Measurements from ENCODE around the gene IMPDH2. TPM values are rescaled to one million over a fixed set of nuclear protein-coding genes. Genes with fewer than 3 reads are reported as not detected.

The IMPDH2 gene
- total and polyA plus RNA-seq, 7 donors: 55.0 to 187 (median 99.0) TPM

DNA sequence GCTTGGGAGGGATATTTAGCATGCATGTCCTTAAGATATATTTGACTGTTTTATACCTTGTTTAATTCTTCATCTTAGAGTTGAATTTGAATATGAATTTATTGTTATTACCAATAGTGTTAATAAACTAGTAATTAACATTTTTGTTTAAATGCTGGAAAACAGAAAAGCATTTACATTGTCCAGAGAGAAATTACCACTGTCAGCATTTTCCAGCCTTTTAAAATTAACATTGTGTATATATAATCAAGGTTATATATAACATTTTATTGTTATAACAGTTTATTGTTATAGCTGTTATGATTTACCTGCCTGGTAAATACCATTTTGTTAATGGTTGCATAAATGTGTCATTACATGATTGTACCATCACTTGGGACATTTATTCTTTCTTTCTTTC is 47.2 kb downstream of the IMPDH2 start:
- Histone ChIP-seq H3K27ac (no peak overlapping the region), H3K9me3 (no peaks in the 10 kb centered on the region), H3K36me3 (peaks cover 46 to 100% (median 58%) of the 10 kb centered on the region in 4 donors), H3K4me1 (no peaks in the 10 kb centered on the region), H3K4me3 (no peak overlapping the region), H3K27me3 (no peaks in the 10 kb centered on the region)
- TF ChIP-seq POLR2AphosphoS5 (IDR thresholded peaks at IDR 0.05): no peak
- TF ChIP-seq POLR2A (IDR thresholded peaks at IDR 0.05): no peak
- no peak for TF ChIP-seq EP300 (IDR thresholded peaks at IDR 0.05)
- TF ChIP-seq, protein P1, sequence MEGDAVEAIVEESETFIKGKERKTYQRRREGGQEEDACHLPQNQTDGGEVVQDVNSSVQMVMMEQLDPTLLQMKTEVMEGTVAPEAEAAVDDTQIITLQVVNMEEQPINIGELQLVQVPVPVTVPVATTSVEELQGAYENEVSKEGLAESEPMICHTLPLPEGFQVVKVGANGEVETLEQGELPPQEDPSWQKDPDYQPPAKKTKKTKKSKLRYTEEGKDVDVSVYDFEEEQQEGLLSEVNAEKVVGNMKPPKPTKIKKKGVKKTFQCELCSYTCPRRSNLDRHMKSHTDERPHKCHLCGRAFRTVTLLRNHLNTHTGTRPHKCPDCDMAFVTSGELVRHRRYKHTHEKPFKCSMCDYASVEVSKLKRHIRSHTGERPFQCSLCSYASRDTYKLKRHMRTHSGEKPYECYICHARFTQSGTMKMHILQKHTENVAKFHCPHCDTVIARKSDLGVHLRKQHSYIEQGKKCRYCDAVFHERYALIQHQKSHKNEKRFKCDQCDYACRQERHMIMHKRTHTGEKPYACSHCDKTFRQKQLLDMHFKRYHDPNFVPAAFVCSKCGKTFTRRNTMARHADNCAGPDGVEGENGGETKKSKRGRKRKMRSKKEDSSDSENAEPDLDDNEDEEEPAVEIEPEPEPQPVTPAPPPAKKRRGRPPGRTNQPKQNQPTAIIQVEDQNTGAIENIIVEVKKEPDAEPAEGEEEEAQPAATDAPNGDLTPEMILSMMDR (IDR thresholded peaks at IDR 0.05): no peak
- intact Hi-C loops (cut with DNase I): no loop called here
- no peak for DNase-seq

DNA sequence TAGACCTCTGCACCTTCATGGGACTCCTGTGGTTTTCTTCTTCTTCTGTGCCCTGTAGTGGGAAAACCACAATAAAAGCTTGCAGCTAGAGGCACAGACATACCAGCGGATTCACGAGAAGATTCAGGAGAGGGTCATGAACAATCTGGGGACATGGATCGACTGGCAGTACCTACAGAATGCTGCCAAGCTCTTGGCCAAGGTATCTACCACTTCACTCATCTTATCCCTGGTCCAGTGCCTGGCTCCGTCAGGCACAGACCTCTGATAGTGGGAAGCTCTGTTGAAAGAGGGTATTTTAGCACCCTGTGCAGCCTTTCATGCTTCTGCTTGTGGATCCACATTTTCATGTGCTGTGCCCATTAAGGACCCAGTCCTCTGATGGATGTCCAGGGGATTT is 48.9 kb downstream of the IMPDH2 start:
- DNase-seq: no peak
- no peaks in the 10 kb centered on the region for H3K27me3 ChIP-seq
- 92 to 93% methylated on average over 4 of the region's 4 CpGs for WGBS, 2 donors
- no peaks in the 10 kb centered on the region for H3K9me3 ChIP-seq
- no peaks in the 10 kb centered on the region for H3K4me1 ChIP-seq
- TF ChIP-seq POLR2AphosphoS5 (IDR thresholded peaks at IDR 0.05): no peak
- TF ChIP-seq, protein P1 (IDR thresholded peaks at IDR 0.05): no peak
- TF ChIP-seq EP300 (IDR thresholded peaks at IDR 0.05): no peak
- TF ChIP-seq POLR2A (IDR thresholded peaks at IDR 0.05): no peak
- peaks cover 63 to 100% (median 74%) of the 10 kb centered on the region in 4 donors for H3K36me3 ChIP-seq
- no peak overlapping the region for H3K27ac ChIP-seq
- H3K4me3 ChIP-seq: no peak overlapping the region
- intact Hi-C loops (cut with DNase I): no loop called here

DNA sequence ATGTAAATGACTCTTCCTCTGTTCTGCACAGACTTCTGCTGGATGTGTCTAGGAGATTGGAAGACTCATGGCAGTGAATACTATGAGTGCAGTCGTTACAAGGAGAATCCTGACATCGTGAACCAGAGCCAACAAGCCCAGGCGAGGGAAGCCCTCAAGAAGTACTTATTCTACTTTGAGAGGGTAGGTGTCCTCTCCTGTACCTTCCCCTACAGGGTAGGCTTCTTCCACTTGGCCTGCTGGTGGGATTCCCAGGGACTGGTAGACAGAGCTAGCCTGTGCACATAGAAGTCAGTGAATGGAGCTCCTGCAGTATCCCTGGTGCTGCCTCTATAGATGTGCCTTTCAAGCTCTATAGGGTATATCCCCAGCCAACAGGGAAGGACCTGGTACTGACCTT is 49.7 kb downstream of the IMPDH2 start:
- 95 to 97% methylated on average over 3 of the region's 3 CpGs for WGBS, 2 donors
- TF ChIP-seq, protein P1 (IDR thresholded peaks at IDR 0.05): no peak
- TF ChIP-seq EP300 (IDR thresholded peaks at IDR 0.05) (no peak), POLR2AphosphoS5 (IDR thresholded peaks at IDR 0.05) (no peak), POLR2A (IDR thresholded peaks at IDR 0.05) (no peak)
- no peaks in the 10 kb centered on the region for H3K4me1 ChIP-seq
- no peak overlapping the region for H3K27ac ChIP-seq
- H3K36me3 ChIP-seq: peaks cover 71 to 100% (median 77%) of the 10 kb centered on the region in 4 donors
- H3K9me3 ChIP-seq: no peaks in the 10 kb centered on the region
- no peak overlapping the region for H3K4me3 ChIP-seq
- intact Hi-C loops (cut with DNase I): no loop called here
- no peak for DNase-seq
- H3K27me3 ChIP-seq: no peaks in the 10 kb centered on the region

Small RNA genes lying within 50 kb of the gene (small RNA-seq; reads per million reads assigned to genes)
- gene MIR191 (2,947 to 5,534 (median 4,152) reads per million in 3 donors), gene MIR425 (9.5 to 24.4 (median 11.7) reads per million in 3 donors)

Other genes with a start within 250 kb of the IMPDH2 start
- 10 to 100 TPM; 23.9 to 64.5 (median 26.7) TPM for gene PRKAR2A, start 181.5 kb downstream of the IMPDH2 start, total RNA-seq
- gene PRKAR2A, start 181.5 kb downstream of the IMPDH2 start, polyA plus RNA-seq: 10 to 100 TPM in 2 of 3 donors, 1 to 10 TPM in 1; 9.6 to 19.1 (median 15.3) TPM
- 10 to 100 TPM; 18.2 to 29.1 (median 20.8) TPM for gene SLC25A20, start 130.5 kb downstream of the IMPDH2 start, total RNA-seq
- gene SLC25A20, start 130.5 kb downstream of the IMPDH2 start, polyA plus RNA-seq: 10 to 100 TPM; 30.6 to 65.2 (median 39.7) TPM
- 100 to 1,000 TPM in 3 of 4 donors, 10 to 100 TPM in 1; 94.9 to 165 (median 116) TPM for gene ARIH2, start 110.6 kb downstream of the IMPDH2 start, total RNA-seq
- gene ARIH2, start 110.6 kb downstream of the IMPDH2 start, polyA plus RNA-seq: 10 to 100 TPM; 33.0 to 53.7 (median 45.1) TPM
- 10 to 100 TPM; 30.9 to 41.3 (median 33.4) TPM for gene P4HTM, start 39.2 kb downstream of the IMPDH2 start, total RNA-seq
- gene P4HTM, start 39.2 kb downstream of the IMPDH2 start, polyA plus RNA-seq: 10 to 100 TPM in 1 of 3 donors, 1 to 10 TPM in 2; 5.4 to 28.9 (median 5.5) TPM
- gene WDR6, start 22.0 kb downstream of the IMPDH2 start, total RNA-seq: 100 to 1,000 TPM in 1 of 4 donors, 10 to 100 TPM in 3; 71.3 to 122 (median 93.5) TPM
- gene WDR6, start 22.0 kb downstream of the IMPDH2 start, polyA plus RNA-seq: 100 to 1,000 TPM in 1 of 3 donors, 10 to 100 TPM in 2; 21.0 to 124 (median 27.6) TPM
- gene DALRD3, start 10.8 kb downstream of the IMPDH2 start, total RNA-seq: 10 to 100 TPM; 11.8 to 35.5 (median 19.5) TPM
- 10 to 100 TPM; 14.3 to 26.3 (median 19.8) TPM for gene DALRD3, start 10.8 kb downstream of the IMPDH2 start, polyA plus RNA-seq
- 100 to 1,000 TPM in 2 of 4 donors, 10 to 100 TPM in 2; 75.9 to 116 (median 94.9) TPM for gene NDUFAF3, start 7.3 kb downstream of the IMPDH2 start, total RNA-seq
- 10 to 100 TPM; 62.8 to 85.9 (median 74.4) TPM for gene NDUFAF3, start 7.3 kb downstream of the IMPDH2 start, polyA plus RNA-seq
- gene QRICH1, start 64.7 kb upstream of the IMPDH2 start, total RNA-seq: 100 to 1,000 TPM in 2 of 4 donors, 10 to 100 TPM in 2; 68.4 to 255 (median 135) TPM
- gene QRICH1, start 64.7 kb upstream of the IMPDH2 start, polyA plus RNA-seq: 10 to 100 TPM; 16.8 to 43.1 (median 18.0) TPM
- gene QARS1, start 75.4 kb upstream of the IMPDH2 start, total RNA-seq: 100 to 1,000 TPM; 158 to 262 (median 202) TPM
- gene QARS1, start 75.4 kb upstream of the IMPDH2 start, polyA plus RNA-seq: 100 to 1,000 TPM; 243 to 363 (median 245) TPM
- 10 to 100 TPM; 48.2 to 98.4 (median 55.7) TPM for gene USP19, start 91.4 kb upstream of the IMPDH2 start, total RNA-seq
- 10 to 100 TPM; 22.2 to 33.8 (median 27.3) TPM for gene USP19, start 91.4 kb upstream of the IMPDH2 start, polyA plus RNA-seq
- 100 to 1,000 TPM; 252 to 612 (median 330) TPM for gene LAMB2, start 103.7 kb upstream of the IMPDH2 start, total RNA-seq
- gene LAMB2, start 103.7 kb upstream of the IMPDH2 start, polyA plus RNA-seq: 10 to 100 TPM; 10.2 to 85.0 (median 26.6) TPM
- gene CCDC71, start 136.9 kb upstream of the IMPDH2 start, total RNA-seq: 10 to 100 TPM; 12.5 to 27.3 (median 16.4) TPM
- gene CCDC71, start 136.9 kb upstream of the IMPDH2 start, polyA plus RNA-seq: 10 to 100 TPM; 13.4 to 23.0 (median 15.6) TPM
- gene KLHDC8B, start 142.2 kb upstream of the IMPDH2 start, total RNA-seq: 100 to 1,000 TPM in 2 of 4 donors, 10 to 100 TPM in 2; 95.3 to 134 (median 98.0) TPM
- 10 to 100 TPM; 11.3 to 27.6 (median 16.1) TPM for gene KLHDC8B, start 142.2 kb upstream of the IMPDH2 start, polyA plus RNA-seq
- 10 to 100 TPM in 1 of 4 donors, 1 to 10 TPM in 3; 2.5 to 19.4 (median 4.5) TPM for gene C3orf62, start 247.8 kb upstream of the IMPDH2 start, total RNA-seq
- gene C3orf62, start 247.8 kb upstream of the IMPDH2 start, polyA plus RNA-seq: 1 to 10 TPM; 1.2 to 7.5 (median 1.8) TPM